Keratinocyte (primary cell): ENCODE data around the gene CTNNBL1. TPM values are rescaled to one million over a fixed set of nuclear protein-coding genes. Genes with fewer than 3 reads are reported as not detected.

Source experiments
- DNase-seq: peaks from one replicate; pipeline ENCODE4 v3.0.0-alpha.2; 2011; ENCODE audit warnings: low read depth, missing footprints, low spot score
- FAIRE-seq: peaks from 2 replicates; lab custom pipeline; 2011; peaks lifted over from hg19 to GRCh38; lab: Jason Lieb, UNC
- H2AFZ ChIP-seq: 2 replicates; pipeline ENCODE4 v1.6.0; 2012; ENCODE audit warnings: low read length, control low read depth, inconsistent platforms; ENCODE audit not compliant: control insufficient read depth
- H3K27ac ChIP-seq: 2 replicates; pipeline ENCODE4 v1.5.1; 2011; ENCODE audit warnings: low read length; ENCODE audit not compliant: control insufficient read depth, insufficient read depth
- H3K27me3 ChIP-seq: 3 replicates; pipeline ENCODE4 v1.6.0; 2011; ENCODE audit warnings: low read length; ENCODE audit not compliant: control insufficient read depth, insufficient read depth; ENCODE audit errors: extremely low read depth
- H3K36me3 ChIP-seq, 2 experiments: 2 replicates in 1 of 2; 3 replicates in 1 of 2; pipeline ENCODE4 v1.5.1; 2011; ENCODE audit warnings: low read length in 2 of 2, mild to moderate bottlenecking in 1 of 2; ENCODE audit not compliant: control insufficient read depth in 2 of 2, insufficient read depth in 2 of 2; ENCODE audit errors: extremely low read depth in 1 of 2
- H3K4me1 ChIP-seq: 3 replicates; pipeline ENCODE4 v1.5.1; 2011; ENCODE audit warnings: low read length; ENCODE audit not compliant: control insufficient read depth, insufficient read depth; ENCODE audit errors: extremely low read depth
- H3K4me2 ChIP-seq: 3 replicates; pipeline ENCODE4 v1.6.0; 2011; ENCODE audit warnings: low read depth, low read length; ENCODE audit not compliant: control insufficient read depth, insufficient read depth; ENCODE audit errors: extremely low read depth
- H3K4me3 ChIP-seq, 3 experiments: fragments of 200-600 bp in 1 of 3; sonication (generic) in 1 of 3; 2 replicates in 2 of 3; 3 replicates in 1 of 3; pipeline ENCODE4 v1.5.1; 2011 to 2016; ENCODE audit warnings: low read length in 3 of 3, mild to moderate bottlenecking in 3 of 3, control low read depth in 2 of 3, inconsistent platforms in 1 of 3, low read depth in 1 of 3, mixed read lengths in 1 of 3, mixed run types in 1 of 3, moderate library complexity in 1 of 3; ENCODE audit not compliant: control insufficient read depth in 2 of 3, insufficient read depth in 2 of 3; ENCODE audit errors: extremely low read depth in 1 of 3
- H3K79me2 ChIP-seq: 2 replicates; pipeline ENCODE4 v1.6.0; 2012; ENCODE audit warnings: low read length; ENCODE audit not compliant: control insufficient read depth, insufficient read depth
- H3K9ac ChIP-seq: 3 replicates; pipeline ENCODE4 v1.6.0; 2011; ENCODE audit warnings: low read length; ENCODE audit not compliant: control insufficient read depth, insufficient read depth; ENCODE audit errors: extremely low read depth
- H3K9me1 ChIP-seq: 3 replicates; pipeline ENCODE4 v1.6.0; 2011; ENCODE audit warnings: low read length; ENCODE audit not compliant: control insufficient read depth, insufficient read depth; ENCODE audit errors: extremely low read depth
- H3K9me3 ChIP-seq: 2 replicates; pipeline ENCODE4 v1.5.1; 2012; ENCODE audit warnings: low read depth, low read length; ENCODE audit not compliant: control insufficient read depth
- H4K20me1 ChIP-seq: 3 replicates; pipeline ENCODE4 v1.6.0; 2011; ENCODE audit warnings: low read length; ENCODE audit not compliant: control insufficient read depth, insufficient read depth; ENCODE audit errors: extremely low read depth
- EZH2 ChIP-seq: IDR thresholded peaks from one replicate; pipeline ENCODE4 v1.6.1; 2012; ENCODE audit warnings: inconsistent platforms, mild to moderate bottlenecking, low read length, moderate library complexity
- dilution Hi-C: fragments of 300-500 bp; cut with MboI; formaldehyde crosslinking; loops from one replicate; pipeline ENCODE4 v1.7.0; 2020; ENCODE audit warnings: low sequenced_read_pairs; ENCODE audit not compliant: extremely low pct_ligation_motif_present
- polyA plus RNA-seq, 5 experiments: library from polyadenylated mRNA; depleted of rRNA in 3 of 5; stranded (reverse) in 3 of 5; stranded (forward) in 1 of 5; unstranded in 1 of 5; fragments of >200 nt; gene quantifications; 1 replicate in 1 of 5; 2 replicates in 3 of 5; 3 replicates in 1 of 5; pipeline versions ENCODE4 v1.2.1 to v1.2.3, GENCODE V29; 2011 to 2012; ENCODE audit warnings: missing spikeins in 2 of 5, low read depth in 1 of 5, low replicate concordance in 1 of 5
- TF ChIP-seq, protein P1 (sequence below), 3 experiments: IDR thresholded peaks in 1 of 3; conservative IDR thresholded peaks in 1 of 3; optimal IDR thresholded peaks in 1 of 3; 2 replicates in 2 of 3; 3 replicates in 1 of 3; pipeline versions ENCODE3 to v1.5.1; 2011; ENCODE audit warnings: low read length in 3 of 3, mild to moderate bottlenecking in 3 of 3, moderate library complexity in 2 of 3, control low read depth in 1 of 3, inconsistent platforms in 1 of 3; ENCODE audit not compliant: insufficient read depth in 2 of 3; ENCODE audit errors: extremely low read depth in 1 of 3

Gene CTNNBL1
- polyA plus RNA-seq, 1 donor (not counting 4 experiments of a cell fraction or from before 2014, with no cell fraction given): 37.0 TPM

DNA sequence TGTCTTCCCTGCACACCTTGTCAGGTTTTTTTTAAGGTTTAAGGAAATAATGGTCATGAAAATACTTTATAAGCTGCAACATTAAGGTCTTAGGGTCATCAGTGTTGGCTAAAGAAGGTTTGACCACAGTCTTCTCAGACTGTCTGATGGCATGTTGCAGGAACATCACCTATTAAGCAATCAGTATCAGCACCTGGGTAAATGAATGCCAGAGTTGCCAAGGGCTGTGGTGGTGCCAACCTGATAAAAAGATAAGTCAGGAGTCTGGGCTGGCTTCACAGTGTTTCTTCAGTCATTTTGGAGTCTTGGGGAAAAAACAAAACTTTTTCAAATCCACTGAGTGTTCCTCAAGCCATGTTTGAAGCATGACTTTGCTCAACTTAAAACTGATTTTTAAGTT is 147.6 kb downstream of the CTNNBL1 start:
- Histone ChIP-seq H3K4me1 (no peaks in the 10 kb centered on the region), H3K9ac (no peak overlapping the region), H3K79me2 (no peaks in the 10 kb centered on the region), H3K27me3 (no peaks in the 10 kb centered on the region), H3K36me3 (peaks cover 12 to 14% of the 10 kb centered on the region in 2 experiments), H3K4me3 (no peak overlapping the region), H3K4me2 (no peak overlapping the region), H2AFZ (no peak overlapping the region), H3K9me1 (no peaks in the 10 kb centered on the region), H4K20me1 (no peaks in the 10 kb centered on the region), H3K9me3 (no peaks in the 10 kb centered on the region), H3K27ac (no peak overlapping the region)
- FAIRE-seq: no peak
- dilution Hi-C loops: no loop called here
- TF ChIP-seq, protein P1, sequence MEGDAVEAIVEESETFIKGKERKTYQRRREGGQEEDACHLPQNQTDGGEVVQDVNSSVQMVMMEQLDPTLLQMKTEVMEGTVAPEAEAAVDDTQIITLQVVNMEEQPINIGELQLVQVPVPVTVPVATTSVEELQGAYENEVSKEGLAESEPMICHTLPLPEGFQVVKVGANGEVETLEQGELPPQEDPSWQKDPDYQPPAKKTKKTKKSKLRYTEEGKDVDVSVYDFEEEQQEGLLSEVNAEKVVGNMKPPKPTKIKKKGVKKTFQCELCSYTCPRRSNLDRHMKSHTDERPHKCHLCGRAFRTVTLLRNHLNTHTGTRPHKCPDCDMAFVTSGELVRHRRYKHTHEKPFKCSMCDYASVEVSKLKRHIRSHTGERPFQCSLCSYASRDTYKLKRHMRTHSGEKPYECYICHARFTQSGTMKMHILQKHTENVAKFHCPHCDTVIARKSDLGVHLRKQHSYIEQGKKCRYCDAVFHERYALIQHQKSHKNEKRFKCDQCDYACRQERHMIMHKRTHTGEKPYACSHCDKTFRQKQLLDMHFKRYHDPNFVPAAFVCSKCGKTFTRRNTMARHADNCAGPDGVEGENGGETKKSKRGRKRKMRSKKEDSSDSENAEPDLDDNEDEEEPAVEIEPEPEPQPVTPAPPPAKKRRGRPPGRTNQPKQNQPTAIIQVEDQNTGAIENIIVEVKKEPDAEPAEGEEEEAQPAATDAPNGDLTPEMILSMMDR (optimal IDR thresholded peaks at IDR 0.05 in 1 of 3, IDR thresholded peaks at IDR 0.05 in 1 of 3, conservative IDR thresholded peaks at IDR 0.05 in 1 of 3; ENCODE audit: extremely low read depth in 1 of 3, insufficient read depth in 2 of 3, low read length in 3 of 3): no peak
- TF ChIP-seq EZH2: no peak
- DNase-seq: no peak

DNA sequence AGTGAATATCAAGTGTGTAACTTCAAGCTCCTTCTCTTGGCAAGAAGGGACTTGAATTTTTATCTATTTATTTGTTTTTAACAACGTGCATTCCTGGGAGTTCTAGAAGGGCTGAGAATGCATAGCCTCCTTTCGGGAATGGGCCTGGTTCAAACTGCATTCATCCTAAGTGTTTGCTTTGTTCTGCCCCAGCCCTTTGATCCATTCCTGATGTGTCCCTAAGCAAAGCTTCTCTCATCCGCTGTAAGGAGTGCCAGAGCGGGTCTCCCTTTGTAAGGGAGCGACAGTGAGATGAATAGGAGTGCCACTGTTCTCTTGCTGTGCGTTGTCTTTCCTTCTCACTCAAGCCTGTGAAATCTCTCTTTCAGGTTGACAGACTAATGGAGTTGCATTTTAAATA is 148.1 kb downstream of the CTNNBL1 start:
- Histone ChIP-seq H4K20me1 (no peaks in the 10 kb centered on the region), H3K4me1 (no peaks in the 10 kb centered on the region), H3K9ac (no peak overlapping the region), H3K27me3 (no peaks in the 10 kb centered on the region), H2AFZ (no peak overlapping the region), H3K27ac (no peak overlapping the region), H3K79me2 (no peaks in the 10 kb centered on the region), H3K36me3 (peaks cover 12 to 14% of the 10 kb centered on the region in 2 experiments), H3K4me2 (no peak overlapping the region), H3K9me1 (no peaks in the 10 kb centered on the region), H3K4me3 (no peak overlapping the region), H3K9me3 (no peaks in the 10 kb centered on the region)
- dilution Hi-C loops: no loop called here
- TF ChIP-seq, protein P1 (optimal IDR thresholded peaks at IDR 0.05 in 1 of 3, IDR thresholded peaks at IDR 0.05 in 1 of 3, conservative IDR thresholded peaks at IDR 0.05 in 1 of 3; ENCODE audit: extremely low read depth in 1 of 3, insufficient read depth in 2 of 3, low read length in 3 of 3): no peak
- no peak for TF ChIP-seq EZH2
- FAIRE-seq: no peak
- no peak for DNase-seq
